ENCODE data around the gene KCNQ4.

- no peak for TF ChIP-seq CTCF (IDR thresholded peaks at IDR 0.05 in 2 of 3, conservative IDR thresholded peaks at IDR 0.05 in 1 of 3; ENCODE audit: control insufficient read depth in 2 of 3, extremely low read depth in 1 of 3, insufficient read depth in 1 of 3, low read depth in 3 of 3, low read length in 3 of 3)
- no peak for TF ChIP-seq MXI1 (IDR thresholded peaks at IDR 0.05; ENCODE audit: low read depth, low read length)
- TF ChIP-seq REST (IDR thresholded peaks at IDR 0.05; ENCODE audit: low read depth, low read length): no peak
- TF ChIP-seq ZBED1 (IDR thresholded peaks at IDR 0.05; ENCODE audit: borderline replicate concordance): no peak
- no peak for TF ChIP-seq ZSCAN29 (IDR thresholded peaks at IDR 0.05)
- no peak for TF ChIP-seq RFX5 (IDR thresholded peaks at IDR 0.05; ENCODE audit: low read depth, low read length)
Observed at GRCh38 chr1:40803902-40804301, 20.3 kb downstream of the KCNQ4 start.

Measured in GM12878 (cell line).